SU-DHL-6 (cell line): Measurements from ENCODE around the gene AGRN.

Experiments
- H2AFZ ChIP-seq: fragments of 200-600 bp; sonication (generic); 2 replicates; pipeline ENCODE4 v1.6.1; 2014; ENCODE audit warnings: low read depth, mild to moderate bottlenecking, moderate library complexity, mixed read lengths, antibody characterized with exemption, low read length; ENCODE audit not compliant: severe bottlenecking
- H3F3A ChIP-seq: fragments of 200-600 bp; shearing (Covaris generic); 2 replicates; pipeline ENCODE4 v1.6.0; 2016; ENCODE audit warnings: antibody characterized with exemption, mild to moderate bottlenecking; ENCODE audit not compliant: insufficient read depth
- H3K27ac ChIP-seq: fragments of 200-600 bp; sonication (generic); 2 replicates; pipeline ENCODE4 v1.5.1; 2016; ENCODE audit warnings: low read depth, mild to moderate bottlenecking, low read length, moderate library complexity, mixed read lengths
- H3K27me3 ChIP-seq: fragments of 200-600 bp; sonication (generic), shearing (Covaris generic); 2 replicates; pipeline ENCODE4 v1.6.0; 2014; ENCODE audit warnings: mild to moderate bottlenecking, low read length
- H3K36me3 ChIP-seq: fragments of 200-600 bp; sonication (generic); 2 replicates; pipeline ENCODE4 v1.6.1; 2014; ENCODE audit warnings: mild to moderate bottlenecking, low read length, mixed read lengths
- H3K4me2 ChIP-seq: fragments of 300-600, 200-600 bp; shearing (Covaris generic), sonication (generic); 2 replicates; pipeline ENCODE4 v1.6.0; 2014; ENCODE audit warnings: low read length, low read depth, mild to moderate bottlenecking; ENCODE audit not compliant: poor library complexity, severe bottlenecking
- H3K4me3 ChIP-seq: fragments of 200-600 bp; sonication (generic); 2 replicates; pipeline ENCODE4 v1.5.1; 2014; ENCODE audit warnings: antibody characterized with exemption, low read length, mild to moderate bottlenecking, mixed read lengths; ENCODE audit not compliant: insufficient read depth, poor library complexity, severe bottlenecking
- H3K79me2 ChIP-seq: fragments of 200-600 bp; sonication (generic); 2 replicates; pipeline ENCODE4 v1.6.1; 2014; ENCODE audit warnings: mild to moderate bottlenecking, low read length, moderate library complexity; ENCODE audit not compliant: insufficient read depth
- H3K9ac ChIP-seq: fragments of 200-600 bp; sonication (generic); 2 replicates; pipeline ENCODE4 v1.7.0; 2014; ENCODE audit warnings: mild to moderate bottlenecking, low read length
- H3K9me2 ChIP-seq: fragments of 200-600 bp; sonication (generic); replicated peaks from 2 replicates; pipeline ENCODE4 v1.6.1; 2014; ENCODE audit warnings: low read length; ENCODE audit not compliant: insufficient read depth
- H3K9me3 ChIP-seq: fragments of 200-600 bp; sonication (generic); 2 replicates; pipeline ENCODE4 v1.6.1; 2014; ENCODE audit warnings: low read length, mixed read lengths; ENCODE audit not compliant: insufficient read depth
- H4K20me1 ChIP-seq: fragments of 200-600 bp; sonication (generic); 2 replicates; pipeline ENCODE4 v1.6.1; 2014; ENCODE audit warnings: low read depth, mild to moderate bottlenecking, antibody characterized with exemption, low read length, moderate library complexity, mixed read lengths
- EZH2phosphoT487 ChIP-seq: fragments of 200-600 bp; sonication (generic), shearing (Covaris generic); conservative IDR thresholded peaks from 2 replicates; pipeline ENCODE4 v1.6.1; 2018; ENCODE audit warnings: mild to moderate bottlenecking, antibody characterized with exemption, low read length, moderate library complexity, mixed read lengths
- TF ChIP-seq, protein P1 (sequence below): fragments of 200-600 bp; sonication (generic); IDR thresholded peaks from one replicate; pipeline ENCODE4 v1.5.1; 2017; ENCODE audit warnings: antibody characterized with exemption, mild to moderate bottlenecking, low read length, moderate library complexity; ENCODE audit not compliant: insufficient read depth, poor library complexity, severe bottlenecking

The AGRN gene

GRCh38 chr1:1037366-1038327 is 17.7 kb downstream of the AGRN start:
- Histone ChIP-seq H3K27ac (no peak overlapping the region), H3K27me3 (no peaks in the 10 kb centered on the region), H3K79me2 (no peaks in the 10 kb centered on the region), H3K4me2 (no peak overlapping the region), H3K9ac (no peak overlapping the region), H3K4me3 (no peak overlapping the region), H3K9me2 (no peaks in the 10 kb centered on the region), H3F3A (no peaks in the 10 kb centered on the region), H3K9me3 (no peaks in the 10 kb centered on the region), H4K20me1 (no peaks in the 10 kb centered on the region), H2AFZ (no peak overlapping the region), H3K36me3 (no peaks in the 10 kb centered on the region)
- no peak for TF ChIP-seq EZH2phosphoT487
- TF ChIP-seq, protein P1, sequence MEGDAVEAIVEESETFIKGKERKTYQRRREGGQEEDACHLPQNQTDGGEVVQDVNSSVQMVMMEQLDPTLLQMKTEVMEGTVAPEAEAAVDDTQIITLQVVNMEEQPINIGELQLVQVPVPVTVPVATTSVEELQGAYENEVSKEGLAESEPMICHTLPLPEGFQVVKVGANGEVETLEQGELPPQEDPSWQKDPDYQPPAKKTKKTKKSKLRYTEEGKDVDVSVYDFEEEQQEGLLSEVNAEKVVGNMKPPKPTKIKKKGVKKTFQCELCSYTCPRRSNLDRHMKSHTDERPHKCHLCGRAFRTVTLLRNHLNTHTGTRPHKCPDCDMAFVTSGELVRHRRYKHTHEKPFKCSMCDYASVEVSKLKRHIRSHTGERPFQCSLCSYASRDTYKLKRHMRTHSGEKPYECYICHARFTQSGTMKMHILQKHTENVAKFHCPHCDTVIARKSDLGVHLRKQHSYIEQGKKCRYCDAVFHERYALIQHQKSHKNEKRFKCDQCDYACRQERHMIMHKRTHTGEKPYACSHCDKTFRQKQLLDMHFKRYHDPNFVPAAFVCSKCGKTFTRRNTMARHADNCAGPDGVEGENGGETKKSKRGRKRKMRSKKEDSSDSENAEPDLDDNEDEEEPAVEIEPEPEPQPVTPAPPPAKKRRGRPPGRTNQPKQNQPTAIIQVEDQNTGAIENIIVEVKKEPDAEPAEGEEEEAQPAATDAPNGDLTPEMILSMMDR, result no peak

DNA sequence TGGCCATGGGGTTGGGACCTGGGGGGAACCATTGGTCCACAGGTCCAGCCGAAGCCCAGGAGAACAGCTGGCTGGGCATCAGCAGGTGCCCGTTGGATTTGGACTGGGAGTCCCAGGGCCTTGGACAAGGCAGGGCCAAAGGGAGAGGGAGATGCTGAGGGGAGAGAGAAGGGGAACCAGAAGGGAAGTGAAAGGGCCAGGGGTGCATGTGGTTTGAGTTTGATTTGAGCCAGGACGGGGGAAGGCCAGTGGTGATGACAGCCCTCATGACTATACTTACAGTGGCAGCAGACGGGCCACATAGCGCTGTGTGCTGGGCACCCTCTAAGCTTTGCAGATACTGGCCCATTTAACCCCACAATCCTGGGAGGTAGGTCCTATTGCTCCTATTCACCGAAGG is 18.8 kb downstream of the AGRN start:
- no peaks in the 10 kb centered on the region for H3K27me3 ChIP-seq
- no peaks in the 10 kb centered on the region for H3K9me3 ChIP-seq
- no peaks in the 10 kb centered on the region for H3K36me3 ChIP-seq
- H3K9me2 ChIP-seq, result no peaks in the 10 kb centered on the region
- H4K20me1 ChIP-seq, result no peaks in the 10 kb centered on the region
- H3K4me3 ChIP-seq, result no peak overlapping the region
- H3F3A ChIP-seq, result no peaks in the 10 kb centered on the region
- no peak overlapping the region for H2AFZ ChIP-seq
- H3K27ac ChIP-seq, result no peak overlapping the region
- no peak overlapping the region for H3K4me2 ChIP-seq
- TF ChIP-seq, protein P1, result no peak
- no peak for TF ChIP-seq EZH2phosphoT487
- H3K79me2 ChIP-seq, result no peaks in the 10 kb centered on the region
- no peak overlapping the region for H3K9ac ChIP-seq

DNA sequence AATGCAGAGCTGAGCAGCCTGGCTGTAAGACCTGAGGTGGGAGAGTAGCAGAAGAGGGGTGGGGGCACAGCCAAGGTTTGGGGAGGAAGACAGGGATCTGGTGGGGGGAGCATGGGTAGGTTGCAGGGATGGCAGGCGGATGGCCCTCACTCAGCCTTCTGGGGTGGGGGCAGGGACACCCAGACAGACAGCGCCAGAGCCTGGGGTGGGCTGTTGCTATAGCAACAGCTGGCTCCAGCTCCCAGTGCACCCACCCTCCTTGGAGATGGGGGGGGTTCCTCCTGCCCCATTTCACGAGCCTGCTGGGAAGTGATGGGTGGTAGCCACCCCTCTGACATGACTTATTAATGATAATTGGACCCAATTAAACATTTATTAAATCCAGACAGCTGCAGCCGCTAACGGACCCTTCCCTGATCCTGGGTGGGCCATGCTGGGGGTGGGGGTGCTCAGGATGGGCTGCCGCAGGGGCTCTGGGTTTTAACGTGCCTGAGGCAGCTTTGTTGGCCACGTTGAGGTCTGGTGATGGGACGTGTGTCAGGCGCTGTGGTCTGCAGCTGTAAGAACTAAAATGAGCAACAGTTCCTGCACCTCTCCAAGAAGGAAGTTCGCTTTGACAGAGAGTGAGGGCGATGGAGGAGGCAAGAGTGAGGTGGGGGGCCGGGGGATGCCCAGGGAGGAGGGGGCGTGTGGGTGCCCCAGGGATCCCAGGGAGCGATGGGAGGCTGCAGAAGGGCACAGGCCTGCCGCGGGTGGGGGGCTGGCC is 19.4 kb downstream of the AGRN start:
- no peaks in the 10 kb centered on the region for H3K36me3 ChIP-seq
- H3K27me3 ChIP-seq, result no peaks in the 10 kb centered on the region
- no peaks in the 10 kb centered on the region for H4K20me1 ChIP-seq
- no peak overlapping the region for H3K27ac ChIP-seq
- H3F3A ChIP-seq, result no peaks in the 10 kb centered on the region
- no peak overlapping the region for H3K9ac ChIP-seq
- no peaks in the 10 kb centered on the region for H3K9me2 ChIP-seq
- no peak overlapping the region for H3K4me2 ChIP-seq
- no peaks in the 10 kb centered on the region for H3K79me2 ChIP-seq
- no peak overlapping the region for H3K4me3 ChIP-seq
- H3K9me3 ChIP-seq, result no peaks in the 10 kb centered on the region
- no peak overlapping the region for H2AFZ ChIP-seq
- TF ChIP-seq EZH2phosphoT487, result no peak
- TF ChIP-seq, protein P1, result no peak
